ENCODE measurements around the gene SPATA9. TPM values are rescaled to one million over a fixed set of nuclear protein-coding genes. Genes with fewer than 3 reads are reported as not detected.

SPATA9 gene
- total and polyA plus RNA-seq, 2 of the 13 experiments (the other 11 are each of a cell fraction or from before 2014, with no cell fraction given): not detected

- ChIA-PET CTCF (ENCODE audit: low intra/inter-chr PET ratio, low total read pairs) (no interaction called here), POLR2A (interaction anchor here (1.4 kb wide), 1 partner anchor 15 kb away, joined by 3 read pairs; the partner anchor contains the start of gene RFESD)
Measured at GRCh38 chr5:95631991-95632675, 50.7 kb downstream of the SPATA9 start.

GRCh38 chr5:95631255-95631958 lies 51.4 kb downstream of the SPATA9 start:
- FAIRE-seq (no peak), DNase-seq (ENCODE audit: low spot score) (no peak), ATAC-seq (no peak)
- Histone ChIP-seq H2AFZ (ENCODE audit: low read length) (no peak overlapping the region), H3K79me2 (ENCODE audit: insufficient read depth, low read length) (no peaks in the 10 kb centered on the region), H3K27ac (ENCODE audit: extremely low read length, insufficient read depth, low read length) (no peak overlapping the region), H3K4me2 (ENCODE audit: low read depth, low read length) (no peak overlapping the region), H3K9me3 (ENCODE audit: low read length) (no peaks in the 10 kb centered on the region), H3K4me1 (ENCODE audit: insufficient read depth, low read length) (no peaks in the 10 kb centered on the region), H3K27me3 (ENCODE audit: control insufficient read depth in 1 of 2, insufficient read depth in 2 of 2, low read length in 2 of 2) (peaks cover 0 to 9% of the 10 kb centered on the region in 2 experiments; a peak in 1 of 5 replicates), H3K36me3 (replicated peaks in 1 of 2; ENCODE audit: control insufficient read depth in 1 of 2, insufficient read depth in 2 of 2, low read length in 2 of 2) (no peaks in the 10 kb centered on the region), H4K20me1 (ENCODE audit: insufficient read depth, low read length) (no peaks in the 10 kb centered on the region), H3K4me3 (replicated peaks in 1 of 3; ENCODE audit: insufficient read depth in 1 of 3, low read depth in 2 of 3, low read length in 3 of 3) (no peak overlapping the region), H3K9ac (ENCODE audit: insufficient read depth, low read depth, low read length) (no peak overlapping the region)
- ChIA-PET POLR2A (interaction anchor here (1.4 kb wide), 1 partner anchor 15 kb away, joined by 3 read pairs; the partner anchor contains the start of gene RFESD), CTCF (ENCODE audit: low intra/inter-chr PET ratio, low total read pairs) (no interaction called here)
- intact Hi-C loops (cut with micrococcal nuclease; ENCODE audit: unreplicated experiment) (no loop called here), in situ Hi-C loops (cut with HindIII; ENCODE audit: extremely low pct_ligation_motif_present, low pct_unique_long_range_greater_than_20kb) (loop anchor here (25.0 kb wide), 1 partner anchor 706 kb away; no protein-coding TSS in a partner anchor)
- no TSS peak for BruUV-seq (replicated peaks)
- WGBS (ENCODE audit: low lambda C conversion rate): 0% methylated on average over 2 of the region's 2 CpGs
- no peak for TF ChIP-seq ZMAT3 (CRISPR knock-in tag; conservative IDR thresholded peaks at IDR 0.05)
- no peak for TF ChIP-seq CENPBD1 (CRISPR knock-in tag; IDR thresholded peaks at IDR 0.05; ENCODE audit: borderline replicate concordance, low read depth)
- no peak for TF ChIP-seq TIGD3 (CRISPR knock-in tag; IDR thresholded peaks at IDR 0.05; ENCODE audit: borderline replicate concordance)
- no peak for TF ChIP-seq ZNF44 (CRISPR knock-in tag; IDR thresholded peaks at IDR 0.05)
- no peak for TF ChIP-seq ZNF761 (CRISPR knock-in tag; conservative IDR thresholded peaks at IDR 0.05)
- TF ChIP-seq CHCHD3 (CRISPR knock-in tag; IDR thresholded peaks at IDR 0.05): no peak
- TF ChIP-seq ARID2 (CRISPR knock-in tag; IDR thresholded peaks at IDR 0.05; ENCODE audit: borderline replicate concordance): no peak
- no peak for TF ChIP-seq MTF1 (CRISPR knock-in tag; IDR thresholded peaks at IDR 0.05)

More at GRCh38 chr5:95631991-95632675, 50.7 kb downstream of the SPATA9 start:
- Histone ChIP-seq H3K36me3 (replicated peaks in 1 of 2; ENCODE audit: control insufficient read depth in 1 of 2, insufficient read depth in 2 of 2, low read length in 2 of 2) (no peaks in the 10 kb centered on the region), H3K4me1 (ENCODE audit: insufficient read depth, low read length) (no peaks in the 10 kb centered on the region), H3K27me3 (ENCODE audit: control insufficient read depth in 1 of 2, insufficient read depth in 2 of 2, low read length in 2 of 2) (peaks cover 0 to 14% of the 10 kb centered on the region in 2 experiments; a peak in 1 of 5 replicates), H3K4me2 (ENCODE audit: low read depth, low read length) (no peak overlapping the region), H2AFZ (ENCODE audit: low read length) (no peak overlapping the region), H3K4me3 (replicated peaks in 1 of 3; ENCODE audit: insufficient read depth in 1 of 3, low read depth in 2 of 3, low read length in 3 of 3) (no peak overlapping the region), H3K9me3 (ENCODE audit: low read length) (no peaks in the 10 kb centered on the region), H3K9ac (ENCODE audit: insufficient read depth, low read depth, low read length) (no peak overlapping the region), H4K20me1 (ENCODE audit: insufficient read depth, low read length) (no peaks in the 10 kb centered on the region), H3K79me2 (ENCODE audit: insufficient read depth, low read length) (no peaks in the 10 kb centered on the region), H3K27ac (ENCODE audit: extremely low read length, insufficient read depth, low read length) (no peak overlapping the region)
- in situ Hi-C loops (cut with HindIII; ENCODE audit: extremely low pct_ligation_motif_present, low pct_unique_long_range_greater_than_20kb) (loop anchor here (25.0 kb wide), 1 partner anchor 705 kb away; no protein-coding TSS in a partner anchor), intact Hi-C loops (cut with micrococcal nuclease; ENCODE audit: unreplicated experiment) (no loop called here)
- TF ChIP-seq ZNF143 (CRISPR knock-in tag; IDR thresholded peaks at IDR 0.05) (peak; percentile 36; the same call in 1 of the 2 replicates), TCF7 (IDR thresholded peaks at IDR 0.05; ENCODE audit: low read depth) (no peak), GABPA (IDR thresholded peaks at IDR 0.05; ENCODE audit: low read depth, low read length) (peak; percentile 26; the same call in 1 of the 2 replicates), GABPA (CRISPR knock-in tag; IDR thresholded peaks at IDR 0.05; ENCODE audit: low read depth) (peak; percentile 85), THAP11 (CRISPR knock-in tag; IDR thresholded peaks at IDR 0.05) (peak; percentile 72)
- WGBS (ENCODE audit: low lambda C conversion rate): 54% methylated on average over 4 of the region's 4 CpGs
- no TSS peak for BruUV-seq (replicated peaks)
- FAIRE-seq (no peak), DNase-seq (ENCODE audit: low spot score) (peak; percentile 24), ATAC-seq (peak; percentile 65; the same call in 2 of the 3 replicates)
